HL-60 (cell line): ENCODE results near the gene XRN2.

Experiments used
- DNase-seq, 2 experiments: peaks; one replicate each; pipeline ENCODE4 v3.0.0-alpha.2; 2010 to 2020; ENCODE audit warnings: low read depth in 1 of 2, low spot score in 1 of 2
- H3K27ac ChIP-seq: fragments of 250-450 bp; sonication (Bioruptor Pico); replicated peaks from 2 replicates; pipeline ENCODE4 v1.5.1; 2020; ENCODE audit warnings: mild to moderate bottlenecking, moderate library complexity
- H3K27me3 ChIP-seq: fragments of 250-450 bp; sonication (Bioruptor Pico); 2 replicates; pipeline ENCODE4 v1.5.1; 2021; ENCODE audit warnings: mild to moderate bottlenecking, moderate library complexity; ENCODE audit not compliant: insufficient read depth, poor library complexity, severe bottlenecking
- H3K4me3 ChIP-seq: replicated peaks from 2 replicates; pipeline ENCODE4 v1.5.1; 2011; ENCODE audit warnings: mild to moderate bottlenecking, control low read depth, low read length; ENCODE audit not compliant: insufficient read depth
- GABPA ChIP-seq: IDR thresholded peaks from 2 replicates; pipeline ENCODE4 v1.6.1; 2012; ENCODE audit warnings: low read depth
- POLR2AphosphoS5 ChIP-seq: IDR thresholded peaks from 2 replicates; pipeline ENCODE4 v1.6.1; 2012; ENCODE audit warnings: low read depth
- REST ChIP-seq: IDR thresholded peaks from 2 replicates; pipeline ENCODE4 v1.6.1; 2012; ENCODE audit warnings: low read depth; ENCODE audit not compliant: insufficient replicate concordance
- SPI1 ChIP-seq: IDR thresholded peaks from 2 replicates; pipeline ENCODE4 v1.6.1; 2012; ENCODE audit warnings: low read depth, mild to moderate bottlenecking, borderline replicate concordance
- TF ChIP-seq, protein P1 (sequence below): IDR thresholded peaks from one replicate; pipeline ENCODE4 v1.5.1; 2011; ENCODE audit warnings: low read length, control low read depth, inconsistent platforms; ENCODE audit not compliant: insufficient read depth

Gene XRN2

DNA sequence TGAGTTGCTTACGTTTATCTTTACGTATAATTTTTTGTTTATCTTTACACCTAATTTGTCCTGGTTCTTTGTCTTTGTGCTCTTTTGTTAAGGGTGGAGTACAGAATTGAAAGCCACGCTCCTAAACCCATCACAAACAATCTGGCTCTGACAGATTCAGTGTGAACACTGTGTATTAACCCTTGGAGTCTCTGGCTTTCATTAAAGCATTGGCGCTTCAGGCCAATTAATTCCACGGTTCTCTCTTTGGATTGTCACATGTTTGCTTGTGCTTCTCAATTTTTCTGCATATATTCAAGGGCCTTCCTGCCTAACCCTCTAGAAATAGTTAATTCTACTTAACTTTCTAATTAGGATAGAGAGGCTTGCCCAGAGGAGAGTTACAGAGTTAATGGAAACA, 55.6 kb downstream of the XRN2 start:
- DNase-seq: no peak
- no peak overlapping the region for H3K27ac ChIP-seq
- TF ChIP-seq SPI1: no peak
- no peaks in the 10 kb centered on the region for H3K27me3 ChIP-seq
- H3K4me3 ChIP-seq: no peak overlapping the region

GRCh38 chr20:21360705-21361104, 57.6 kb downstream of the XRN2 start:
- Histone ChIP-seq H3K27ac (no peak overlapping the region; the same call in 1 of the 2 replicates), H3K27me3 (no peaks in the 10 kb centered on the region), H3K4me3 (no peak overlapping the region)
- TF ChIP-seq GABPA (no peak), POLR2AphosphoS5 (no peak), REST (no peak), SPI1 (no peak)
- TF ChIP-seq, protein P1, sequence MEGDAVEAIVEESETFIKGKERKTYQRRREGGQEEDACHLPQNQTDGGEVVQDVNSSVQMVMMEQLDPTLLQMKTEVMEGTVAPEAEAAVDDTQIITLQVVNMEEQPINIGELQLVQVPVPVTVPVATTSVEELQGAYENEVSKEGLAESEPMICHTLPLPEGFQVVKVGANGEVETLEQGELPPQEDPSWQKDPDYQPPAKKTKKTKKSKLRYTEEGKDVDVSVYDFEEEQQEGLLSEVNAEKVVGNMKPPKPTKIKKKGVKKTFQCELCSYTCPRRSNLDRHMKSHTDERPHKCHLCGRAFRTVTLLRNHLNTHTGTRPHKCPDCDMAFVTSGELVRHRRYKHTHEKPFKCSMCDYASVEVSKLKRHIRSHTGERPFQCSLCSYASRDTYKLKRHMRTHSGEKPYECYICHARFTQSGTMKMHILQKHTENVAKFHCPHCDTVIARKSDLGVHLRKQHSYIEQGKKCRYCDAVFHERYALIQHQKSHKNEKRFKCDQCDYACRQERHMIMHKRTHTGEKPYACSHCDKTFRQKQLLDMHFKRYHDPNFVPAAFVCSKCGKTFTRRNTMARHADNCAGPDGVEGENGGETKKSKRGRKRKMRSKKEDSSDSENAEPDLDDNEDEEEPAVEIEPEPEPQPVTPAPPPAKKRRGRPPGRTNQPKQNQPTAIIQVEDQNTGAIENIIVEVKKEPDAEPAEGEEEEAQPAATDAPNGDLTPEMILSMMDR: no peak
- no peak for DNase-seq

GRCh38 chr20:21361266-21361665, 58.1 kb downstream of the XRN2 start:
- TF ChIP-seq, protein P1: no peak
- no peak for TF ChIP-seq REST
- TF ChIP-seq SPI1: peak; percentile 43; the same call in 1 of the 2 replicates
- Histone ChIP-seq H3K27me3 (no peaks in the 10 kb centered on the region), H3K4me3 (no peak overlapping the region), H3K27ac (no peak overlapping the region)
- DNase-seq: peak in 1 of 2 experiments; percentile 62

DNA sequence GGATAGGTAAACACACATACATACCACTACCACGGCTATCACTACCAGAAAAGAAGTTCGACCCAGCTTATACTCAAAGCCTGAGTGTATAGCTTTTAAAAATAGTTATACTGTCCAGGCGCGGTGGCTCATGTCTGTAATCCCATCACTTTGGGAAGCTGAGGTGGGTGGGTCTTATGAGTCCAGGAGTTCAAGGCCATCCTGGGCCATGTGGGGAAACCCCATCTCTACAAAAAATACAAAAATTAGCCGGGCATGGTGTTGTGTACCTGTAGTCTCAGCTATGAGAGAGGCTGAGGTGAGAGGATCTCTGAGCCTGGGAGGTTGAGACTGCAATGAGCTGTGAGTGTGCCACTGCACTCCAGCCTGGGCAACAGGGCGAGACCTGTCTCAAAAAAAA, 61.3 kb downstream of the XRN2 start:
- H3K27ac ChIP-seq: no peak overlapping the region
- H3K4me3 ChIP-seq: no peak overlapping the region
- TF ChIP-seq, protein P1: no peak
- TF ChIP-seq REST: no peak
- no peak for TF ChIP-seq POLR2AphosphoS5
- no peak for TF ChIP-seq GABPA
- DNase-seq: no peak
- H3K27me3 ChIP-seq: no peaks in the 10 kb centered on the region
